WI38 (cell line): ENCODE results near the gene MAS1.

Source experiments
- H3K4me3 ChIP-seq: 2 replicates; pipeline ENCODE4 v1.5.1; 2011; ENCODE audit warnings: low read depth, mild to moderate bottlenecking, control low read depth, low read length
- CTCF ChIP-seq: IDR thresholded peaks from 2 replicates; pipeline ENCODE4 v1.5.1; 2012; ENCODE audit warnings: low read depth, mild to moderate bottlenecking, control low read depth, low read length

Gene MAS1

GRCh38 chr6:159871906-159872305 is 18.9 kb upstream of the MAS1 start:
- H3K4me3 ChIP-seq = no peak overlapping the region
- no peak for TF ChIP-seq CTCF

GRCh38 chr6:159874435-159874834 is 16.4 kb upstream of the MAS1 start:
- TF ChIP-seq CTCF = no peak
- H3K4me3 ChIP-seq = no peak overlapping the region

- TF ChIP-seq CTCF = no peak
- H3K4me3 ChIP-seq = no peak overlapping the region
Observed at GRCh38 chr6:159875194-159875593, 15.6 kb upstream of the MAS1 start.

- TF ChIP-seq CTCF = no peak
- H3K4me3 ChIP-seq = no peak overlapping the region
Observed at GRCh38 chr6:159876242-159876641, 14.5 kb upstream of the MAS1 start.

GRCh38 chr6:159877256-159877808 is 13.5 kb upstream of the MAS1 start:
- H3K4me3 ChIP-seq = no peak overlapping the region
- no peak for TF ChIP-seq CTCF

- H3K4me3 ChIP-seq = no peak overlapping the region
- TF ChIP-seq CTCF = no peak
Observed at GRCh38 chr6:159878341-159878740, 12.4 kb upstream of the MAS1 start.

GRCh38 chr6:159879856-159880255 is 10.9 kb upstream of the MAS1 start:
- no peak overlapping the region for H3K4me3 ChIP-seq
- no peak for TF ChIP-seq CTCF
